B cell (primary cell): Measurements from ENCODE around the gene TIAL1.

ENCODE experiments used
- EZH2 ChIP-seq: IDR thresholded peaks from 2 replicates; pipeline ENCODE4 v1.6.1; 2012; ENCODE audit warnings: borderline replicate concordance, low read depth, mild to moderate bottlenecking, moderate library complexity, low read length; ENCODE audit not compliant: insufficient read depth, poor library complexity, severe bottlenecking
- TF ChIP-seq, protein P1 (sequence below): fragments of 200-600 bp; IDR thresholded peaks from one replicate; pipeline ENCODE4 v1.8.0; 2022; ENCODE audit warnings: antibody characterized with exemption, mild to moderate bottlenecking

DNA sequence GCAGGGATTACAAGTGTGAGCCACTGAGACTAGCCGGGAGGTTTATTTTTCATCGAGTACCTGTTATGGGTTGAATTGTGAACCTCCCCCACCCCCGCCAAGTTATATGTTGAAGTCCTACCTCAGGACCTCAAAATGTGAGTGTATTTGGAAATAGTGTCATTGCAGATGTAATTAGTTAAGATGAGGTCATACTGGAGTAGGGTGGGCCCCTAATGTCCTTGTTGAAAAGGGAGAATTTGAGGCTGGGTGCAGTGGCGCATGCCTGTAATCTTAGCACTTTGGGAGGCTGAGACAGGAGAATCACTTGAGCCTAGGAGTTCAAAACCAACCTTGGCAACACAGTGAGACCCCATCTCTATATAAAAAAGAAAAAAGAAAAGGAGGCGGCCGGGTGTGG, 43.6 kb upstream of the TIAL1 start:
- TF ChIP-seq, protein P1, sequence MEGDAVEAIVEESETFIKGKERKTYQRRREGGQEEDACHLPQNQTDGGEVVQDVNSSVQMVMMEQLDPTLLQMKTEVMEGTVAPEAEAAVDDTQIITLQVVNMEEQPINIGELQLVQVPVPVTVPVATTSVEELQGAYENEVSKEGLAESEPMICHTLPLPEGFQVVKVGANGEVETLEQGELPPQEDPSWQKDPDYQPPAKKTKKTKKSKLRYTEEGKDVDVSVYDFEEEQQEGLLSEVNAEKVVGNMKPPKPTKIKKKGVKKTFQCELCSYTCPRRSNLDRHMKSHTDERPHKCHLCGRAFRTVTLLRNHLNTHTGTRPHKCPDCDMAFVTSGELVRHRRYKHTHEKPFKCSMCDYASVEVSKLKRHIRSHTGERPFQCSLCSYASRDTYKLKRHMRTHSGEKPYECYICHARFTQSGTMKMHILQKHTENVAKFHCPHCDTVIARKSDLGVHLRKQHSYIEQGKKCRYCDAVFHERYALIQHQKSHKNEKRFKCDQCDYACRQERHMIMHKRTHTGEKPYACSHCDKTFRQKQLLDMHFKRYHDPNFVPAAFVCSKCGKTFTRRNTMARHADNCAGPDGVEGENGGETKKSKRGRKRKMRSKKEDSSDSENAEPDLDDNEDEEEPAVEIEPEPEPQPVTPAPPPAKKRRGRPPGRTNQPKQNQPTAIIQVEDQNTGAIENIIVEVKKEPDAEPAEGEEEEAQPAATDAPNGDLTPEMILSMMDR = no peak
- no peak for TF ChIP-seq EZH2
